GM21723 (cell line): ENCODE data around the gene RPS24.

Source experiments
- ATAC-seq: cut with Tn5 transposase; IDR thresholded peaks from one replicate; pipeline ENCODE4 v1.9.1; 2021; ENCODE audit warnings: mild to moderate bottlenecking, moderate library complexity; ENCODE audit not compliant: unreplicated experiment

Gene RPS24

GRCh38 chr10:78081292-78081691 lies 47.6 kb downstream of the RPS24 start:
- ATAC-seq = no peak

DNA sequence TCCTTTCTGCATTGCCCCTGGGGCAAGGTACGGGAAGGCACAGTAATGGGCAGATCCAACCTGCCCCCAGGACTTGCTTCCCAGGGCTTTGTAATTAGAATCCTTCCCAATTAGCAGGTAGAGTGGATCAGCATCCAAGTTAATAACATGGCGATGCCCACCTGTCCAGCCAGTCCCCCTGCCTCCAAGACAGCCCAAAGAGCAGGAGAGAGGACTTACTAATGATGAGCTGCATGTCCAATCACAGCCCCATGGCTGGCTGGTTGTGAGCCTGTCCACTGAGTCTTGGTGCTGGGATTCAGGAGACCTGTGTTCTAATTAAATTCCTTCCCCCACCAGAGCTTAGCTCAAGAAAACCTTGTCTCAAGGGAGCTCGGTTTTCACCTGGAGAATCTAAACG lies 49.0 kb downstream of the RPS24 start:
- ATAC-seq = no peak
